ENCODE data around the gene S100A16.

S100A16 gene

DNA sequence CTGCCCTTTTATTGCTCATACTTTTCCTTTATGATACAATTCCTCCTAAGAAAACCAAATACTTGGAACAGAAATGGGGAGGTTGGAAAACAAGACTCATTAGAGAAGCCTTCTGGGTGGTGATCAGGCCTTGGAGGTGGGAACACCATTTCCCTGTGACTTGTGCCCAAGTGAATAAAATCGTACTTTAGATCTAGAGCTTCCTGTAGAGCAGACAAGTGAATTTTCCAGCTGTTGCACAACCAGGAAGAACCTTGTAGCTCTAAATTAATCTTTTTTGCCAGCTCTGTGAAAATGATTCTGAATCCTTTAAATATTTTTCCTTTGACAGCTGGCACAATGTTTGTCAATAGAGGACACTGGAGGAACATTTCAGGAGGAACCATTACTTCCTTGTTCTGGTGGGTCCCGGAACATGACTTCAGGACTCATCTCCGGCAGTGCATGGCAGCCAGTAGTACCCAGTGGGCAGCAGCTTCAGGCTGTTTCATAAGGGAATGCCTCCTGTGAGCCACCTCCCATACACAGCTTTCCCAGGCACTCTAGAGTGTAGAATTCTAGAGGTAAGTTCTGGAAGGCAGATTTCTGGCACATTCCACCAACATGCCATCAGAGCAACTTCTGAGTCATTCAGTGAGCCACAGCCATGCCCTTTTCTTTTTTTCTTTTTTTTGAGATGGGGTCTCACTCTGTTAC, 40.0 kb upstream of the S100A16 start:
- no peak for DNase-seq (ENCODE audit: extremely low read depth, low read depth)
- TF ChIP-seq, protein P1, sequence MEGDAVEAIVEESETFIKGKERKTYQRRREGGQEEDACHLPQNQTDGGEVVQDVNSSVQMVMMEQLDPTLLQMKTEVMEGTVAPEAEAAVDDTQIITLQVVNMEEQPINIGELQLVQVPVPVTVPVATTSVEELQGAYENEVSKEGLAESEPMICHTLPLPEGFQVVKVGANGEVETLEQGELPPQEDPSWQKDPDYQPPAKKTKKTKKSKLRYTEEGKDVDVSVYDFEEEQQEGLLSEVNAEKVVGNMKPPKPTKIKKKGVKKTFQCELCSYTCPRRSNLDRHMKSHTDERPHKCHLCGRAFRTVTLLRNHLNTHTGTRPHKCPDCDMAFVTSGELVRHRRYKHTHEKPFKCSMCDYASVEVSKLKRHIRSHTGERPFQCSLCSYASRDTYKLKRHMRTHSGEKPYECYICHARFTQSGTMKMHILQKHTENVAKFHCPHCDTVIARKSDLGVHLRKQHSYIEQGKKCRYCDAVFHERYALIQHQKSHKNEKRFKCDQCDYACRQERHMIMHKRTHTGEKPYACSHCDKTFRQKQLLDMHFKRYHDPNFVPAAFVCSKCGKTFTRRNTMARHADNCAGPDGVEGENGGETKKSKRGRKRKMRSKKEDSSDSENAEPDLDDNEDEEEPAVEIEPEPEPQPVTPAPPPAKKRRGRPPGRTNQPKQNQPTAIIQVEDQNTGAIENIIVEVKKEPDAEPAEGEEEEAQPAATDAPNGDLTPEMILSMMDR (IDR thresholded peaks at IDR 0.05; ENCODE audit: low read depth, low read length): no peak

DNA sequence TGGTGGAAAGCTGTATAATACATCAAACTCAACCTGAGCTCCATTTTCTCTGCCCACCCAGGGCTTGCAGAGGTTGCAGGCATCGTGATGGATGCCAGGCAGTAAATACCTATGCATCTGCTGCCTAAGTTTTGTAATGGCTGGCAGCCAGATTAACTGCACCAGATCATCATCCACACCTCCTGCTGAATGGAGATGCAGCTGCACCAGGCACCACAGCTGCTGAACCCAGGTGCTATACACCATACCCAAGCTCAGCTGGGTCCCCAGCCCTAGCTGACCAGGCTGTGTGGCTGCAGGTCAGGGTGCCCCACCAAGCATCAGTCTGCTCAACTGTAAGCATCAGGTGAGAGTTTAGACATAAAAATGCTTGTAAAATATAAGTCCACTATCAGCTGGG, 38.8 kb upstream of the S100A16 start:
- TF ChIP-seq, protein P1 (IDR thresholded peaks at IDR 0.05; ENCODE audit: low read depth, low read length): no peak
- no peak for DNase-seq (ENCODE audit: extremely low read depth, low read depth)

DNA sequence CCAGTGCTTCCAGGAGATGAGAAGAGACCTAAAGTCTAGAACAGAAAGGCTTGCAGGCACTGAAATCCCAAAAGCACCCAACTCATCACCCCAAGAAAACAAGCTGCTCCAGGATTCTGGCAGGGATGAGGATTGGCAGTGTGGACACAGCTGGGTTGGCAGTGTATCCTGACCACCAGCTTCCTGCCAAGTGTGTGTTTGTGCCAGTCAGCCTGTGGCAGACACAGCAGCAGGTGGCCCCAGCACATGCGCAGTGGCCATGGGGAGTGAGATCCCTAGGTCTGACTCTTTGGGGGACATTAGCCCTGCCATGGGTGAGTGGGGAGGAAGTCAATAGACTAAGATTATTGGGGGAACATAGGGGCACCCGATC, 36.9 kb upstream of the S100A16 start:
- DNase-seq (ENCODE audit: extremely low read depth, low read depth): no peak
- TF ChIP-seq, protein P1 (IDR thresholded peaks at IDR 0.05; ENCODE audit: low read depth, low read length): no peak

DNA sequence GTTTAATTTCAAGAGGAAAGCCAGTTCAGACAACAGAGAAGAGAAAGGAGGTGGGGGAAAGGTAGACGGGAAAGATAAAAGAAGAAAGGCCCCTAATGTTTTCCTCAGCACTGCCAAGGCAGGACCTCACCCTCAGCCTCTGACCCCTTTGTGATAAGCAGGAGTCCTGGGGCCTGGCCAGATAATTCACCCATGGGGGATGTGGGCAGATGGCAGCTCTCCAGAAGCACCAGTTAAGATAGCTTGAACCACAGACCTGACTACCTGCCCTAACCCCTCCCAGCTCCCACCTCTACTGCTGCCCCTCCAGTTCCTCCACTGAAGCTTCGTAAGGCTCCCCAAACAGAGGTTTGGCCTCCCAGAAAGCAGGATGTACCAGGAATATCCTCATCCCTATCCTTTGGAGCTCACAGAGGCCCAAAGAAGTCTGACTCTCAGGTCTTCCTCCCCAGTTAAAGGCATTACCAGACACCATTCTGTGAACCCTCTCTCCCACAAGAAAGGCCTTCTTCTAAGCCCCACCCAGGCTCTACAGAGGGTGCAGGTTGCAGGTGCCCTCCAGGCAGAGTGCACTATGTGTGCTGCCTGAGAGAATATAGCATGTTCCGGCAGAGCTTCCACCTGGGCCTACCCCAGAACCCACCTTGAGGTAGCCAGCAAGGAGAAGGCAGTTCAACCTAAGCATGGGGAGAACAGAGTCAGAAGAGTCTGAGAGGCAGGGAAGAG, 36.4 kb upstream of the S100A16 start:
- no peak for DNase-seq (ENCODE audit: extremely low read depth, low read depth)

DNA sequence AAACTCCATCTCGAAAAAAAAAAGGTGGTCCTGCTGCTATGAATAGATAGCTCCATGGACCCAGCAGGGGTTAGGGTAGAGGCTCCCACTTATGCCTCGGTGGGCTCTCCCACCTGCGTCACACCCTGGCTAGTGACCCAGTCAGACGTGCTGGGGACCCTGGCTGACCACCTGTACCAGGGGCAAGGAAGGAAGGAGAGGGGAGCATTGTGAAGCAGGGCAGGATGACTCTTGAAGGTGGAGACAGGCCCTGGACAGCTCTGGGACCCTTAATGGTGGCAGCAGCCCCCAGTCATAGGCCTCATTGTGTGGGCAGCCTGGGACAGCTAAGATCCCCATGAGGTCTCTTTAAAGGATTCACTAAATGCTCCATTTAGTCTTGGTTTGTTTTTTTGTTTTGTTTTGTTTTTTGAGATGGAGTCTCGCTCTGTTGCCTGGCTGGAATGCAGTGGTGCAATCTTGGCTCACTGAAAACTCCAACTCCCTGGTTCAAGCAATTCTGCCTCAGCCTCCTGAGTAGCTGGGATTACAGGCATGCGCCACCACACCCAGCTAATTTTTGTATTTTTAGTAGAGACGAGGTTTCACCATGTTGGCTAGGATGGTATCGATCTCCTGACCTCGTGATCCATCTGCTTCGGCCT, 35.2 kb upstream of the S100A16 start:
- no peak for DNase-seq (ENCODE audit: extremely low read depth, low read depth)
- TF ChIP-seq, protein P1 (IDR thresholded peaks at IDR 0.05; ENCODE audit: low read depth, low read length): no peak

More for the DNA sequence above, 36.4 kb upstream of the S100A16 start:
- TF ChIP-seq, protein P1 (IDR thresholded peaks at IDR 0.05; ENCODE audit: low read depth, low read length): no peak

DNA sequence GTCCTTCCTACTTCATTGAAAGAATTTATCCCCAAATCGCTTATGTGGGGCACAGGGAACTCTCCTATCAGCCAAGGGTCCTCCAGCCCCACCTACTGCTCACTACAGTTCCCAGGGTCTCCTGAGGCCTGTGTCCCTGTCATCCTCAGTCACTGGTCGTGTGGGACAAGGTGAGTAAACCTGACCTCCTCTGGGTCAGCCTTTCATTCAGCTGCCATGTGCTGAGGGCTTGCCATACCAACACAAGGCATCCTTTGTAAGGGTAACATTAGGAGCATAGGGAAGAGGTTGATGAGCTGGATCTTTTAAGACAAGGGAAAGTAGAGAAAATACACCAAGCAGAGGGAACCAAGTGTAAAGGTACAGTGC, 34.4 kb upstream of the S100A16 start:
- no peak for DNase-seq (ENCODE audit: extremely low read depth, low read depth)
- TF ChIP-seq, protein P1 (IDR thresholded peaks at IDR 0.05; ENCODE audit: low read depth, low read length): no peak
